Suprapubic skin (tissue), 4 donors: ENCODE measurements around the gene LRRC8C. TPM values are rescaled to one million over a fixed set of nuclear protein-coding genes. Genes with fewer than 3 reads are reported as not detected.

Experiments
- DNase-seq, 2 donors: peaks; one replicate each; pipeline ENCODE4 v3.0.0-alpha.2; 2019; ENCODE audit warnings: low spot score in 2 of 2
- H3K27ac ChIP-seq: fragments of 200-600 bp; sonication (generic); one replicate; pipeline ENCODE4 v1.5.1; 2019
- H3K27me3 ChIP-seq: fragments of 200-600 bp; sonication (generic); one replicate; pipeline ENCODE4 v1.5.1; 2019
- H3K36me3 ChIP-seq: fragments of 200-600 bp; sonication (generic); one replicate; pipeline ENCODE4 v1.5.1; 2019
- H3K4me1 ChIP-seq: fragments of 200-600 bp; sonication (generic); one replicate; pipeline ENCODE4 v1.5.1; 2019
- H3K4me3 ChIP-seq: fragments of 200-600 bp; sonication (generic); one replicate; pipeline ENCODE4 v1.5.1; 2019; ENCODE audit warnings: mild to moderate bottlenecking
- H3K9me3 ChIP-seq: fragments of 200-600 bp; sonication (generic); one replicate; pipeline ENCODE4 v1.5.1; 2019
- CTCF ChIP-seq, 2 donors: fragments of 200-600 bp in 1 of 2; fragments of 450-650 bp in 1 of 2; sonication (generic) in 1 of 2; IDR thresholded peaks; one replicate each; pipeline ENCODE4 v1.5.1; 2016 to 2019; ENCODE audit warnings: antibody characterized with exemption in 2 of 2, mild to moderate bottlenecking in 1 of 2, moderate library complexity in 1 of 2
- EP300 ChIP-seq: sonication (generic); formaldehyde crosslinking; IDR thresholded peaks from one replicate; pipeline ENCODE4 v1.6.1; 2017; ENCODE audit warnings: antibody characterized with exemption
- POLR2A ChIP-seq, 2 donors: fragments of 450-650 bp; IDR thresholded peaks; one replicate each; pipeline ENCODE4 v1.6.1; 2017; ENCODE audit warnings: antibody characterized with exemption in 2 of 2, mild to moderate bottlenecking in 2 of 2, moderate library complexity in 2 of 2
- POLR2AphosphoS5 ChIP-seq, 3 donors: sonication (generic); formaldehyde crosslinking; IDR thresholded peaks; one replicate each; pipeline ENCODE4 v1.6.1; 2017; ENCODE audit warnings: antibody characterized with exemption in 3 of 3
- WGBS: methylation state at CpG from one replicate; pipeline ENCODE4 v1.1.5; 2018; 5-methylcytosine and 5-hydroxymethylcytosine counted together
- total RNA-seq, 4 donors: library from RNA; depleted of rRNA; stranded (reverse); fragments of >200 nt; gene quantifications; one replicate each; pipeline ENCODE4 v1.1.0, GENCODE V29; 2016

The LRRC8C gene
- total RNA-seq, 4 donors from 2014 or later: 6.2 to 10.4 (median 9.1) TPM

- Histone ChIP-seq H3K27ac (no peak overlapping the region), H3K9me3 (peaks cover 8% of the 10 kb centered on the region)
- WGBS: 88% methylated on average over 2 of the region's 2 CpGs
These were observed 10.7 kb downstream of the LRRC8C start for GRCh38 chr1:89643577-89643976.

GRCh38 chr1:89644119-89644814 is 11.3 kb downstream of the LRRC8C start:
- H3K27me3 ChIP-seq: no peaks in the 10 kb centered on the region
- H3K4me3 ChIP-seq: no peak overlapping the region
- H3K9me3 ChIP-seq: peaks cover 8% of the 10 kb centered on the region
- no peak for TF ChIP-seq CTCF (IDR thresholded peaks at IDR 0.05)
- no peak for TF ChIP-seq POLR2AphosphoS5 (IDR thresholded peaks at IDR 0.05)
- TF ChIP-seq EP300: no peak
- no peak for TF ChIP-seq POLR2A (IDR thresholded peaks at IDR 0.05)
- no peaks in the 10 kb centered on the region for H3K36me3 ChIP-seq
- H3K27ac ChIP-seq: no peak overlapping the region
- no peak for DNase-seq
- 71% methylated on average over 9 of the region's 9 CpGs for WGBS
- peaks cover 2% of the 10 kb centered on the region for H3K4me1 ChIP-seq

More at GRCh38 chr1:89643577-89643976, 10.7 kb downstream of the LRRC8C start:
- Histone ChIP-seq H3K36me3 (no peaks in the 10 kb centered on the region), H3K4me1 (no peaks in the 10 kb centered on the region), H3K27me3 (no peaks in the 10 kb centered on the region), H3K4me3 (no peak overlapping the region)
- no peak for TF ChIP-seq POLR2AphosphoS5 (IDR thresholded peaks at IDR 0.05)
- TF ChIP-seq POLR2A (IDR thresholded peaks at IDR 0.05): no peak
- TF ChIP-seq CTCF (IDR thresholded peaks at IDR 0.05): no peak
- TF ChIP-seq EP300: no peak
- DNase-seq: no peak

- H3K4me3 ChIP-seq: no peak overlapping the region
- WGBS: 0% methylated on average over 1 of the region's 1 CpG
- H3K36me3 ChIP-seq: no peaks in the 10 kb centered on the region
- H3K4me1 ChIP-seq: peaks cover 4% of the 10 kb centered on the region
- H3K9me3 ChIP-seq: peaks cover 8% of the 10 kb centered on the region
- no peak overlapping the region for H3K27ac ChIP-seq
- H3K27me3 ChIP-seq: no peaks in the 10 kb centered on the region
- TF ChIP-seq POLR2AphosphoS5 (IDR thresholded peaks at IDR 0.05): no peak
- TF ChIP-seq CTCF (IDR thresholded peaks at IDR 0.05): no peak
- TF ChIP-seq POLR2A (IDR thresholded peaks at IDR 0.05): no peak
- TF ChIP-seq EP300: no peak
- no peak for DNase-seq
These were observed 13.3 kb downstream of the LRRC8C start for GRCh38 chr1:89646259-89646658.

- Histone ChIP-seq H3K4me1 (peaks cover 4% of the 10 kb centered on the region), H3K4me3 (no peak overlapping the region), H3K27me3 (no peaks in the 10 kb centered on the region), H3K9me3 (peaks cover 8% of the 10 kb centered on the region), H3K27ac (no peak overlapping the region), H3K36me3 (no peaks in the 10 kb centered on the region)
- no peak for DNase-seq
- TF ChIP-seq POLR2AphosphoS5 (IDR thresholded peaks at IDR 0.05) (no peak), POLR2A (IDR thresholded peaks at IDR 0.05) (no peak), CTCF (IDR thresholded peaks at IDR 0.05) (no peak), EP300 (no peak)
These were observed 16.9 kb downstream of the LRRC8C start for GRCh38 chr1:89649783-89650182.

GRCh38 chr1:89652373-89652772 is 19.5 kb downstream of the LRRC8C start:
- 72% methylated on average over 2 of the region's 2 CpGs for WGBS
- no peak overlapping the region for H3K4me3 ChIP-seq

More at GRCh38 chr1:89652373-89652772, 19.5 kb downstream of the LRRC8C start:
- no peak overlapping the region for H3K27ac ChIP-seq
- H3K36me3 ChIP-seq: no peaks in the 10 kb centered on the region
- H3K27me3 ChIP-seq: no peaks in the 10 kb centered on the region
- no peak for DNase-seq
- no peaks in the 10 kb centered on the region for H3K9me3 ChIP-seq
- peaks cover 4% of the 10 kb centered on the region for H3K4me1 ChIP-seq
- TF ChIP-seq CTCF (IDR thresholded peaks at IDR 0.05): no peak
- TF ChIP-seq POLR2AphosphoS5 (IDR thresholded peaks at IDR 0.05): no peak
- TF ChIP-seq POLR2A (IDR thresholded peaks at IDR 0.05): no peak
- no peak for TF ChIP-seq EP300
